HG03066 (cell line): ENCODE results near the gene CFP.
"Not testable (repeated sequence)": the region's sequence is repeated elsewhere in the genome, so short reads cannot be mapped to it uniquely, and the experiment has no call there.

ENCODE experiments used
- ATAC-seq: cut with Tn5 transposase; IDR thresholded peaks from one replicate; pipeline ENCODE4 v1.9.1; 2021; ENCODE audit warnings: low read depth; ENCODE audit not compliant: unreplicated experiment

The CFP gene

GRCh38 chrX:47629419-47630200 lies at the start of gene CFP:
TSS of gene CFP (minus strand) at chrX:47629930. CDS start at chrX:47629844, 86 bp downstream.
- ATAC-seq = no peak

GRCh38 chrX:47675959-47676859 lies 46.5 kb upstream of the CFP start:
- ATAC-seq = not testable (repeated sequence)

DNA sequence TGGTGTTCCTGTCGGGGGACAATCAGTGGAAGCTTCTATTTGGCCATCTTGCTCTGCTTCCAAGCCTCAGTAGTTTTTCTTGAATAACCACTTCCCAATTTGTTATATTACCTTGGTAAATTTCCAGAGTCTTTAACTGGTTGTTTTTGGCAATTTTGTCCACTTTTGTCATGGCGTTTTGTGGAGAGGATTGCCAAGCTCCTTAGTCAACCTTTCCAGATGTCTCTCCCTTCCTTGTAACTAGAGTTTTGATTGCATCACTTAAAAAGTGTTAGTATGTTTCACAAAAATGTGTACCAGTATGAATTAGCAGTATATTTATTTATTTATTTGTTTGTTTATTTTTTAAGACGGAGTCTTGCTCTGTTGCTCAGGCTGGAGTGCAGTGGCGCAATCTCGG lies 45.0 kb upstream of the CFP start:
- ATAC-seq = no peak

- ATAC-seq = not testable (repeated sequence)
These were observed 36.1 kb upstream of the CFP start for GRCh38 chrX:47665797-47666196.

GRCh38 chrX:47664737-47665136 lies 35.0 kb upstream of the CFP start:
- no peak for ATAC-seq

- no peak for ATAC-seq
These were observed 32.5 kb upstream of the CFP start for GRCh38 chrX:47662144-47662657.

- ATAC-seq = no peak
These were observed 31.8 kb upstream of the CFP start for GRCh38 chrX:47661539-47661938.

DNA sequence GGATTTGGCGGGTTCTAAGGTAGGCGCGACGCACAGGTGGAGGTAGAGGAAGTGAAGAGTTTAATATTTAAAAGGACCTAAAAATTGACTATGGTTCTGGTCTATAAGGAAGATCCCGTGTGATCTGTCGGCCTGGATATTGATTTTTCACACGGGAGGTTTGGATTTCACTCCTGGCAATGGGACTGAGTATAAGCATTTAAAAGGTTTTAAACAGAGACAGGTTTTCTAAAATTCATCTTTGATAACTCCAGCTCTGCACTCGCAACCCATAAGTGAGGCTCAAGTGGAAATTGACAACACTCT lies 29.6 kb upstream of the CFP start:
- no peak for ATAC-seq

DNA sequence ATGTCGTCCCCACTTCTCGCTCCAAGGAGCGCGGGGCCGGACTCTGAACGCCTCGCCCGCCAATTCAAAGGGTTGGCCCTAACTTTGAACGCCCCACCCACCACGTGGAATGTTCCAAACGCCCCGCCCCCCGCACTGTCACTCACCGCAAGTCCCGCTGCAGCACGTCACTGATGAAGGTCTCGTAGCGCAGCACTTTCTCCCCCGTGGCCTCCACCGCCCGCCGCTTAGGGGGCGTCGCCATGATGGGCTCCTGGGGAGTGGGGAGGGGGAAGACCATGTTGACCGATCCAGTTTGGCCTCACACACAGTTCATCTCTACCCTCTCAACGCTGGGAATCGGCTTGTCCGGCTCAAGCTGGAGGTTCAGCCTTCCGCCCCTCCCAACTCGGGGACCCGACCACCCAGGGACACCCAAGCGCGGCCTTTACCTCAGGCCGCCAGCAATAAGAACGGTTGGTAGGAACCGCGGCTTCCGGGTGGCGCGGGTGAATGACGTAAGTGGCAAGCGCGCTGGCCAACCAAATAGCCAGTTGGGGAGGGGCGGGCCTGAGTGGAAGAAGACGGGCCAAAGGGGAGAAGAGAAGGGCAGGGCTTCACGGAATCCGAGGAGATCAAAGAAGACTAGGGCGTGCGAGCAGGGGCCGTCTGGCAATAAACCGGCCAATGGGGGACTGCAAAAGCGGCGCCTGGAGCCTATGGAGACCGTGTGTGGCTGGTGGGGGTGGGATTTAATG lies 29.1 kb upstream of the CFP start, which contains the start of gene UXT:
TSS of gene UXT (minus strand) at position 497 of the 737 bp plus-strand sequence. CDS start at position 244, 253 bp downstream.
- peak; percentile 76 for ATAC-seq

GRCh38 chrX:47658301-47658683 lies 28.6 kb upstream of the CFP start:
- ATAC-seq = no peak

DNA sequence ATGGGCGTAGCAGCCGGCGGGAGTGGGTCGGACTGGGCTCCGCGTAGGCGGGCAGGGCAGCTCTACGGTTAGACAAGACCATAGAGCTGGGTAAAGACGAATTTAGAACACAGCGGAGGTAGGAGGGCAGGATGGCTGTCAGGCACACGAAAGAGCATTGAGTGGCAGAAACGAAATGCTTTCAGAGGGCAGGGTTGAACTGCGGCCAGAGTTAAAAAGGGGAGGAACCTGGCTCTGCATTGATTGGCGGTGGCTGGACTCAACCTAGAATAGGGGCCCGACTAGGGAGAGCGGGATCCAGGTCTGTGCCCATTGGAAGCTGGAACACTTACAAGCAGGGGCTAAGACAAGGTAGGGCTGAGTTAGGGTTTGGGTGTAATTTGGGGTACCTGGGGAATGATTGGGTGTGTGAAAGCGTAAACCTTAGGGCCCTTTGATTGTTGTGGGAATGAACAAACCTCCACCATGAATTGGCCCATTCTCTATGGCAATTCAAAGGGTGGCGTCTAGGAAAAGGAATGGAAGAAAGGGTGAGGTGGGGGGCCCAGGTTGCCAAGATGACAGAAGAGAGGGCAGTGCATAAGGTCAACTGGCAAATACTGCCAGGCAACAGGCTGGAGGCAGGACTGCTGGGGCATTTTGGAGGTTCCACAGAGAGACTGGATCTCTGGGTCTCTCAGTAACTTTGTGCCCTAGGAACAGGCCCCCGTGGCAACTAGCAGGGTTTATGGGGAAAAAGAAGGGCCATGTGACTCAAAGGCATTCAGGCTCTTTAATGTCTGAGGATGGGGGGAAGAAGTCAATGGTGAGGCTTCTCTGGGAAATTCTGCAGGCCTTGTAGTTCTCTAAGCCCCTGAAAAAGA lies 21.5 kb upstream of the CFP start:
- ATAC-seq = no peak

DNA sequence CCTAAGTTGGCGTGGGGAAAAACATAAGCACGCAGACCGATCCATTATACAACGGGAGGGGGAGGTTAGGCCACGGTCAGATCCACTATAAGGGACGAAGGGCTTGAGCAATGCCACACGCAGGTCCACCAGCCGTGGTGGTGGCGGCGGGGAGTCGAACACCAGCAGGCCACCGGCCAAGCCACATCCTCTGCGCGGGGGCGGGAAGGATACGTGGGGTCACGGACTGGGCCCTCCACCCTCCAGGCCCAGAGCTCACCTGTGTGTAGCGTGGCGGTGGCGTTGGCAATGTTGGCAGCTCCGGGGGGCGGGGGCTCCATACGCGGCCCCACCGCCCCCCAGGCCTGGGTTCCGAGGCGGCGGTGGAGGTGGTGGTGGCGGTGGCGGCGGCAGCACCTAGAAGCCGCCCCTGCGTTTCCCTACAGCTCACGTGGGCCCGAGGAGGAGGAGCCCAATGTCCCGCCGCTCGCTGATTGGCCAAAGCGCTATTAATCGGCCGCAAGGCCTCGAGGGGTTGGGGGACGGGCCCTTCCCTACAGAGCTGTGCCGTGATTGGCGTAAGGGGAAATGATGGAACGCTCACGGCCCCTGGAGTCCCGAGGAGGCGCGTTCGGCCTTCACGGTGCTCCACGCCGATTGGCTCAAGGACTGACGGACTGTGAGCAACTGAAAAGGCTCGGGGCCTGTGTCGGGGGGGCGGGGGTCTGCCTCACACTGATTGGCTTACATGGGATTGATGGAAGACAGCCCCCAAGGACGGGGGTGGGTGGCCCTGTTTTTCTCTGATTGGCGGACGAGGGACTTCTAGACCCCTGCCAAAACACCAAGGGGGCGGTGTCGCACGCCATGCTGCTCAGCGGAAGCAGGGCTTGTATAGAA lies 20.7 kb upstream of the CFP start, which contains the start of gene ELK1:
TSS of gene ELK1 (minus strand) at position 400 of the 879 bp plus-strand sequence. CDS start 9,122 bp downstream, outside the sequence.
- ATAC-seq = peak; percentile 89

- no peak for ATAC-seq
These were observed 20.0 kb upstream of the CFP start for GRCh38 chrX:47649781-47650163.

DNA sequence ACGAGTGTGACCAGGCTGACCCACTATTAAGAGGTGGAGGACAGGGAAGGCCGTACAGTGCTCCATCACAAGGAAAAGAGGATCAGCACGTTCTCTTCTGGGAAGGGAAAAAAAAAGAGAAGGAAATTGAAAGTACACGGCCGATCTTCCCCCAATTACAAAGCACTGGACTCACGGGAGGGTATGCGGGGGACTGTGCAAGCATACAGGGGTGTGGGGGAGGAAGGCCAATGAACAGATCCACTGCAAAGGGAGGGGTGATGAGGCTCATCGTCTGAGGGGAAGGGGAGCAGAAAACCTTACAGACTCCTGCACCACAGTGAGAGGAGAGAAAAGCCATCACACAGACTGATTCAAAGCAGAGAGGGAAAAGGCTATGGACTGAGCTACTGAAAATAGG lies 19.5 kb upstream of the CFP start:
- ATAC-seq = no peak

DNA sequence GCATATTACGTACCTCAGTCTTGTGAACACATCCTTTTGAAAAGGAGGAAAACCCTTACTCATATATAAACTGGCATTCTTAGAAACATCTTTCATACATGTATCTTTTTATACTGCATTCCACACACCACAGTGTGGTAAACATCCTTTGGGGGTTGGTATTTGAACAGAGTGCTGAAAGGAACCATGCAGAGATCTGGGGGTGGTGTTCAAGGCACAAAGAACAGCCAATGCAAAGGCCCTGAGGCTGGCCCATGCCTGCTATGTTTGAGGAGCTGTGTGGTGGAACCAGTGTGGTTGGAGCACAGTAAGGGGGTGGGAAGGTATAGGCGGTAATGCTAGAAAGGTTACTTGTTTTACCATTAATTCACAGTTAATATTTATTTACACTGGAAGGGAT lies 18.6 kb upstream of the CFP start:
- no peak for ATAC-seq

- ATAC-seq = no peak
These were observed 16.9 kb upstream of the CFP start for GRCh38 chrX:47646636-47647035.

GRCh38 chrX:47645530-47645929 lies 15.8 kb upstream of the CFP start:
- no peak for ATAC-seq

DNA sequence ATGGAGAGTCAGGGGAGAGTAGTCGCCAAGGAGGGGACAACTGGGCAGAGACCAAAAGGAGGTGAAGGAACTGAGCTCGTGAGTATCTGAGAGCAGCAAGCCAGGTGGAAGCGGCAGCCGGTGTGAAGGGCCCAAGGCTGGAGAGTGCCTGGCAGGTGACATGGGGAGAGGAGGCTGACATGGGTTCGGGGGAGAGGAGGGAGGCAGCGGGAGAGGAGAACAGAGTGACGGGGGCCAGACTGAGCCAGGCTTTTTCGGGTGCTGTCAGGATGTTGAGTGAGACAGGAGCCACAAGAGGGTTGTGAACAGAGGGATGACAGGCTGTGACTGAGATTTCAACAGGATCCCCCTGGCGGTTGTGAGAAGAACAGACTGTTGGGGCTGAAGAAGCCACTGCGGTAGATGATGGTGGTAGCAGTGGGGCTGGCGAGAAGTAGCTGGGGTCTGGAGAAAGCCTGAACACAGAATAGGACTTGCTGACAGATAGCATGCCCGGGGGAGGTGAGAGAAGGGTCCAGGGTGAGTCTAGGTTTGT lies 14.9 kb upstream of the CFP start:
- no peak for ATAC-seq

DNA sequence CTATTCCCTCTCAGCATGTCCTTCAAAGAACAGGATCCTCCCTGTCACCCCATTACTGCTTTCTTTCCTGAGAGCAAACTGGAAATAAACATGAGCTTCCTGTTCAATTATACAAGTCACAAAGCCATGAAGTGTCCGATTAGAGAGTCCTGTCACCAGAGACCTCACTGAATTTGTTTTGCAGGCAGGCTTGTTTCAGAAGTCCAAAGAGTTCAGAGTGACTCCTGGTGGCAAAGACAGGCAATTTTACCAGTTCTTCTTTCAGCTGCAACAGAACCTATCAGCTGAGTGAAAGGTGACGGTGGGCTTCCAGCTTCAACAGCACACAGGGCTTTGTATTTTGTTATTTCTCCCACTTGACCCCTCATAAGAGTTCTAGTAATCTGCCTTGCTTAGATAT lies 14.2 kb upstream of the CFP start:
- ATAC-seq = no peak
